Measurements from ENCODE around the gene PARVB.

GRCh38 chr22:44108076-44108475, 84.0 kb downstream of the PARVB start:
- TF ChIP-seq BACH1 (IDR thresholded peaks at IDR 0.05; ENCODE audit: low read length) (no peak), CTCF (IDR thresholded peaks at IDR 0.05; ENCODE audit: control extremely low read depth in 1 of 3, insufficient read depth in 1 of 3, low read depth in 1 of 3, low read length in 3 of 3) (no peak), JUND (IDR thresholded peaks at IDR 0.05; ENCODE audit: low read length) (no peak)
